SJCRH30 (cell line): Measurements from ENCODE around the gene ADCYAP1. TPM values are rescaled to one million over a fixed set of nuclear protein-coding genes. Genes with fewer than 3 reads are reported as not detected.

Source experiments
- total RNA-seq: library from RNA; depleted of rRNA; stranded (reverse); fragments of >200 nt; shearing (Covaris generic); gene quantifications from 2 replicates; pipeline ENCODE4 v1.2.3, GENCODE V29; 2014; rRNA removed

The ADCYAP1 gene
- total RNA-seq, 1 experiment from 2014 or later, result 0.16 TPM

Other genes starting within 250 kb of the ADCYAP1 start
- 83.7 and 91.8 TPM in 2 replicates for gene TYMS, start 247.2 kb upstream of the ADCYAP1 start, total RNA-seq
- 7.8 and 9.5 TPM in 2 replicates for gene ENOSF1, start 192.2 kb upstream of the ADCYAP1 start, total RNA-seq
- 151 and 185 TPM in 2 replicates for gene YES1, start 92.6 kb upstream of the ADCYAP1 start, total RNA-seq